DMS153 treated with DMSO at 0.1 percent for 48 hours (cell line): ENCODE measurements around the gene RSPO3.
A peak's percentile ranks its signal among the peaks of the same experiment; 100 is the strongest.

Experiments
- DNase-seq: peaks from one replicate; lab custom pipeline; 2025; ENCODE audit not compliant: unreplicated experiment; lab: John Stamatoyannopoulos, UW

The RSPO3 gene

DNA sequence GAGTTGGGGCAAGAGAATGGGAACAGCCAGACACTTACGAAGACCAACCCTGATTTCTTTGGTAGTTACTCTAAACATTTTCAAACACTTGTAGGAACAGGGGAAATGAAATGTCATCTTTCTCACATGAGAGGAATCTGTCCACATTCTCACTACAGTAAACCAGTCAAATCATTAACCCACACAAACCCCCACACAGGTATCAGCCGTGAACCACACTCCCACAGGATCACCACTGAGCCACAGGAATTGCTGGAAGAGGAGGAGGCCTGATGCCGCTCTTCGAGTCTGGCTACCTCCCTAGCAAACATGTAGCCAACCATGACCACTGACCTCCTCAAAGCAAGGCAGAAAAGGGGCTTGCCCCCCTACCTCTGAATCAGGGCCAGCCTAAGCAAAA is 6.9 kb upstream of the RSPO3 start:
- no peak for DNase-seq

DNA sequence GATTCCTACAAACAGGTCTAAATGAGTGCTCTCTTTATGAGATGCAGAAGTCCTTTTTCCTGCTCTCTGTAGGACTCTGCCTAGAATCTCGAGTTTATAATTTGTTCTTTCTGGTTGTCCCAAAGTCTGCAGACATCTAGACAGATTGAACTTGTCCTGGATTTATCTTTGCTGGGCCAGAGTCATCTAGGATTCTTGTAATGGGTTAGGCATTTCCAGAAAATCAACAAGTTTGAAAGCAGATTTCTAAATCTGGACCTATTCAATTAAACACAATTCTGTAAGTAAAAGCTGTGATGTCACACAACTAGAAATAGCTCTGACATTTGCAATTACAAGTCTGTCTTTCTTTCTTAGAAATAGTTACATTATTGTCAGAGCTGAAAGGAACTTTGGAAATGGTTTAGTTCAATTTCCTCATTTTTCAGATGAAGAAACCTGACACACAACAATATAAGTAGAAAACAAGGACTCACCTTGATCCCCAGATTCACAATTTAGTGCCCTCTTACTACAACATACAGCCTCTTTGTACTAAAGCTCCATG is 4.2 kb upstream of the RSPO3 start:
- no peak for DNase-seq

DNA sequence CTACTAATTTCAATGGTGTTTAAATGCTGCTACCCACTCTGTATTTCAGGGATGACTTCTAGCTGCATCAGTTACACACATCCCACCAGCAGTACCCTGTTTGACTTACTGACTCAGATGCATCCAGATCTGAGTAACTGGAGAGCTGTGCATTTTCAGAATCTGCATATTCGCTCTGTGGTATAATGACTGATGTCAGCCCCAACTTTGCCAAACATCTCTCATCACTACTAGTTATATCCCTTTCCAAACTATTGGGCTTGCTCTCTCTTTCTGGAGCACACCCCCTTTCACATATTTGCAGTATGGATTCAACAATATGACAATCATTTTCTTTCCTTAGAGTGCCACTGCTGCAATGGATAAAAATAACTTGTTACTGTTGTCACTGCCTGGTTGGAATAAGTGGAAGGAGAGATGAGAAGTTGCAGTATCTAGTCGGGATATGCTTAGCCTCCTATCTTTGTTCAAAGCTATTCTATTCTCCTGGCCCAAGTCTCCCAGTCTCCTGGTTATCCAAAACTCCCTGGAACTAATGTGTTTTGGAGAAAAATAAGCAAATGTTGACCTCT is 3.3 kb upstream of the RSPO3 start:
- no peak for DNase-seq

DNA sequence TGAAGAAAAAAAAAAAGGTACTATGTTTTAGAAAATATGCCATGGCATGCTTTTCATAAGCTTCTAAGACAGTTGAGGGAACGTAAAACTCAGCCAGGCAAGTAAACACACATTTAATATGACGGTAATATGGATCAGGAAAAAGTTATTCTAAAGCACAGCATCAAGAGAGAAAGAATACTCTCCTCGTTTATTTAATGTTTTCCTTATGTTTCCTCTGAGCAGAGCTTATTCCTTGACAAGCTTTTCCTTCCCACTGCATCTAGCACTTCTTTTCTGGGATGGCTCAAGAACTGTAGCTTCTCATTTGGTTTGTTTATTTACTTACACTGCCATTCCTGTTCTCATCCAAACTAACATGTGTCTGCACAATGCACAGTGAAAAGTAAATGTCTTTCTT is 2.7 kb upstream of the RSPO3 start:
- no peak for DNase-seq

DNA sequence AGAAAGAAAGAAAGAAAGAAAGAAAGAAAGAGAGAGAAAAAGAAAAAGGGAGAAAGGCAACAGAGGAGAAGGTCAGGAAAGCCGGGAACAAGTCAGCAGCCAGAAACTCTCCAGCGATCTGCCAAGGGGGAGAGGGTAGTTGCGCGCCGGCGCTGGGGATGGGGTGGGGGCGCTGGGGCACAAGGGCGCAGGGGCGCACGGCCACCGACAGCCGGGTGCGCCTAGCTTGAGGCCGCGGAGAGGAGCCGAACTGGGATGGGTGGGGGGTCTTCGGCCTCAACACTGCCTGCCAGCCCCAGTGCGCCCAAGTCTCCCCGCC is 533 bp upstream of the RSPO3 start:
- no peak for DNase-seq

DNA sequence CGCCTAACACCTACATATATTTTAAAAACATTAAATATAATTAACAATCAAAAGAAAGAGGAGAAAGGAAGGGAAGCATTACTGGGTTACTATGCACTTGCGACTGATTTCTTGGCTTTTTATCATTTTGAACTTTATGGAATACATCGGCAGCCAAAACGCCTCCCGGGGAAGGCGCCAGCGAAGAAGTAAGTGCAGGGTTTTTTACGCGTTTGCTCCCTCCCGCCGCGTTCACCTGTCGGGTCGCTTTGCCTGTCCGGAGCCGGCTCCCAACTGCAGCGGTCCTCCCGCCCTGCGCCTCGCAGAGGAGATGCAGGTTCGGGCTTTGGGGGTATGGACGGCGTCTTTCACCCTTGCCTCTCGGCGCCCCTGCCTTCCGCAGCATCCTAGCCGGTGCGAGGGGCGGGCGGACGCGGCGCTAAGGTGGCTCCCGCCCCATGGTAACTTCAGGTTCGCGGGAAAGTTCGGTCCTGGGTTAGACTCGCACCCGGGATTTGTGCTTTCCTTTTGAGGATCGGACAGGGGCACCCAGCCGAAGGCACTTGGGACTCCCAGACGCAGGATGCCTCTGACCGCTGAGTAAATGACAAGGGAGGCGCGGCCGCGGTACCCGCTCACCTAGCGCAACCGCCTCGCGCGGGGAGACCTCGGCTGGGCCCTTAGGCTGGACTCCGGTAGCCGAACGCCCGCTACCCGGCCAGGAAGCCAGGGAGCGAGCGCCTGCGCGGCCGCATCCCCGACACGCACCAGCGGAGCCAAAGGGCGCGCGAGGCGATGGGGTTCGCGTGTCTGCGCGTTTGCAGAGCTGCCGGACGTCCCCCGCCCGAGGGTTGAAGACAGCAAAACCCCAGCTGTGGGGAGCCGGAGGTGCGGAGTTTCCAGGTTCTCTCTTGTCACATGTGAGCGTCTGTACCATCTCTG is 891 bp downstream of the RSPO3 start:
- no peak for DNase-seq

DNA sequence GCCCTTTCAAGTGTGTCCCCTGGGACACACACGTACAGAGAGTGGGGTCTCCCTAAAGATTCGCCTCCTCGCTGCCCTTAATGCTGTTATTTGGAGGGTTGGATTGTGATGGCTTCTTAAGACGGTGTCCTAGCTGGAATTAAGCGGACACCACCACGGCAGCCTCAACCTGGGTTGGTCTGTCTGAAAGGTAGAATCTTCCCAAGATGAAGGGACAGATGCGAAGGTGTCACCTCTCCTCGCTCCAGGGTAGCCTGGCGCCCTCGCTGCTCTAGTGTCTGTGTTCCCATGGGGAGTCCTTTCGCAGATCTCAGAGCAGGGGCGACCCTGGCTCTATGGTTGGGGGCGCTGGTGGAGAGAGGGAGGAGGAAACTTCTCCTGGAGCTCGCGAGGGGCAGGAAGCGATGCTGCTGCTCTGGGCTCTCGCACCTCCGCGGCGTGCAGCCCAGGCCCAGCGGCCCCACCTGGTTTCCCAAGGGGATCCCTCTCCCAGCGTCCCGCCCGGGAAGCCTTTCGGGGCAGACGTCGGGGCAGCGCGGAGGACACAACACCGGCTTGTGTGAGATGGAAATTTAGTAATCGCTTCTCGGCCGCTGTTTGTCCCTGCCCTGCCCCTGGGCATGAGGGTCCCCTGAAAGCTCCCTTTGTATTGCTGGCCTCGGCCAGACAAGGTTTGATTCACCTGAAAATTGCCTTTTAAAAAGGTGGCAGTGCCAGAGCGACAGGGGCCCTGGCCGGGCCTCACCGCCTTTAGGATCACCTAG is 1.7 kb downstream of the RSPO3 start:
- DNase-seq = no peak

DNA sequence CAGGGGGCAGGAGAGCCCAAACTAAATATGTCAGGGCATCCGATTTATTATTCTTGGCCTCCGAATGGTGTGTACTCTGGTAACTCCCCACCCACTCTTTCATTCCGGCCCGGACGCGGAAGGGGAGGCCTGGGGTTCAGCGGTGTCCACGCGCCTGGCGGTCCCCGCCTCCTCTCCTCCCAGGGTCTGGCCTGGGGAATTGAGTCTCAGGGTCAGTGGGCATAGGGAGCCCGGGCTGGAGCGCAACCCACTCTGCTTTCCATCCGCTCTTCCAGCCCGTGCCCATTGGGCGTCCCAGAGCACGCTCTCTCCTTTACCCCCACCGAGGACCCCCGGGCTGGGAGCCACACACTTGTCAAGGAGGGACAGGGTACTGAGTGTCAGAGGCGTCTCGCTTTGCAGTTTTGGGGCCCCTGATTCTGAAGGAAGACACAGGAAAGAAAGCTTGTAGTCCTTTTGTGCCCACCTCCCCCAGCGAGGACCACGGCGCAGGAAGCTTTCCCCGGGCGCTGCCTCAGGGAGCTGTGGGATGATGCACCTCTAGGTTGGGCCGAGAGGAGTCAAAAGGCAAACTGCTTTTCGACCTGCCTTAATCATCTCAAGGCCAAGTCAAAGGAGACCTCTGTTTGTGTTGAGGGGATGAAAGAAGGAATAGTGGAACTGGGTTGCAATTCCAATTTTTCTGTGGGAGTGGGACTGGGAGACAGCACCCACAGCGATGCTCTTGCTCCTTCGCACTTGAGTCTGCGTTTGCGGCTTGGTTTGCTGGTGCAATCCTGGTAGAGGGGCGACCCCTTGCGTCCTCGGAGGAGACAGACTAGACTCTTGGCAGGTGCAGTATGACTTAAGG is 2.5 kb downstream of the RSPO3 start:
- DNase-seq = peak; percentile 40

DNA sequence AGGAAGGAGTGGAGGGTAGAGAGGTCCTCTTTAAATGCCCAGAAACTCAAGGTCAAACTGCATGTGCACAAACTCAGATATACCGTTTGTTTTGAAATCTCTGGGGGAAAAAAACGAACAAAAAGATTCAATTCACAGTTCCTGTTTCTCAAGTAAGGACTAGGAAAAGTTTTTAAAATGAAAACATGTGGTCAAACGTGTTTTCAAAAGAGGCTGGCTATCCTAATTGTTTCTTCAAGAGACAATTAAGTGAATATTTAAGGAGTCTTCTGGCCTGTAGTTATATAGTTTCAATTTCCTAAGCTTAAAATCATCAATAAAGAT is 3.1 kb downstream of the RSPO3 start:
- no peak for DNase-seq

DNA sequence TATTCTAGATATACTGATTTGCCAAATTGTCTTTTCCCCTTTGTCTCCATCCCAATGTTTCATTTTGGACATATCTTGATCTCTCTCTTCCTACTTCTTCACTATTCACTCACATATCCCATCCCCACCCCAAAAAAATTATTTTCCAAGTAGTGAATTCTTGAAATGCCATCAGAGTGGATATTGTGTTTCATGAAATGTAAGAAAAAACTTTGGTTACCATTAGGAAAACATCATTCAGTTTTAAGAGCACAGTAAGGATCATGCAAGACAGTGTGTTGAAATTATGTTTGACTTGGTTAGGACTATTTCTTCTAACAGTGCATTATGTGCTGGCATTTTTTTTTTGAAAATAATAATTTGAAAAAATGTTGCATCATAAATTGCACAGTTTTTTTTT is 5.7 kb downstream of the RSPO3 start:
- DNase-seq = no peak

DNA sequence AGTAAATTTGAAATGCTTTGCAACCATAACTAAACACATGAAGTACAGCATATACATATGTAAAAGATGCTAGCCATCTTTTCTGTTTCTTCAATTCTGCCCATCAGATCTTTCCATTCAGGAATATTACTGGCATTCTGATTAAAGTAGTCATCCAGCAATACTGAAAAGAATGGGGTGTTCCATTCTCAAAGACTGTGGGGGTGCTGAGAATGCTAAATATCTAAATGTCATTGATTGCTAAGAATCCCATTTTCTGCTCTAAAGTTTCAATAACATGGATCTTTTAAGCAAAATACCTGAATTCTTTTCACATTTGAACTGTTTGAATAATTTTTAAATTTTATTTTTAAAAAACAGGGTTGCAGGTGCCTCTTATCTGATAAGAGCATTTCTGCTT is 6.2 kb downstream of the RSPO3 start:
- DNase-seq = no peak

DNA sequence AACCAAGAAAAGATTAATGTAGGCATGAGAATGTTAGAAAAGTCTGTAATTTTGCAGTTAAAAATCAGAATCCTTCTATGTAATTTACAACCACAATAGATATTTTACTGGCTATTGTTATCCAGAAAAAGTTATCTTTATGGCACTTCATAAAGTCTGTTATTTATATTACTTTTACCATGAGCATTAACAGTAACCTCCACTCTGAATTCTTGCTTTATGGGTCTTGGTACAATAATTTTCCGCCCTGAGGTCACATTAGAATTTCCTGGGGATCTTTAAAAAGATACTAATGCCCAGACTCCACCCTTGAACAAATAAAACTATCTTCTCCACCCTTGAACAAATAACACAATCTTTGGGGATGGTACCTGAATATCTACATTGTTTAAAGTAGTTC is 9.6 kb downstream of the RSPO3 start:
- DNase-seq = no peak

DNA sequence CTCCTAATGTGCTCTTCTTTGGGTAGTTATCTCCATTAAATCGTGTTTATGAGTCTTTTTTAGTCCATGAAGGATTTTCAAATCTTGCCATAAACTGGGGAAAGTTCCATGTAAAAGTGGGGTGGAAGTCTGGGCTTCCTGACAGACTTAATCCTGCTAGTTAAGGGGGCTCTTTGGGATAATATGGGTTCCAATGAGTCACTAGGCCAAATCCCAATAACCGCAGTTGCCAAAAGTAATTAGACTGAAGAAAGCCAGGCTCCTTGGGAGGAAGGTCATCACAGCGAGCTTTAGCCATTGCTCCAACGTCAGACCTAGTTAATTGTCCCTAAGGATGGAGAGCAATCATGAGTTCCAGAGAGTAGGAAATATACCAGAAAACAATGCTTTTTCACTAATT is 10.8 kb downstream of the RSPO3 start:
- DNase-seq = no peak

DNA sequence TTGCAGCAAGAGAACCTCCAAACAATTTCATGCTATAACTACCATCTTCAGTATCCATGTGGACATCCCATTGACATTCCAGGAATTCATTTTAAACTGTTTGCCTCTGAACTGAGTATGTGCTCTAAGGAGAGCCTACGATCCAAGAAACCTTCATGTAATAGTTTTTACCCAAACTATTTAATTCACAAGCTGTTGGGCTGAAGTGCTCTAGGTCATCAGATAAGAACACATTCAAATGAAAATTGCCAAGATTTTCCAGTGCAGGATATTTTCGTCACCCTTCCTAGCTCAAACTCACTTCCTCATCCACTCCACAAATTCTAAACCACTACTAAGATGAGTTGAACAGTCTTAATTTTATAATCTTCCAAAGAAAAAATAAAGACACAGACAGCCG is 12.8 kb downstream of the RSPO3 start:
- DNase-seq = no peak

DNA sequence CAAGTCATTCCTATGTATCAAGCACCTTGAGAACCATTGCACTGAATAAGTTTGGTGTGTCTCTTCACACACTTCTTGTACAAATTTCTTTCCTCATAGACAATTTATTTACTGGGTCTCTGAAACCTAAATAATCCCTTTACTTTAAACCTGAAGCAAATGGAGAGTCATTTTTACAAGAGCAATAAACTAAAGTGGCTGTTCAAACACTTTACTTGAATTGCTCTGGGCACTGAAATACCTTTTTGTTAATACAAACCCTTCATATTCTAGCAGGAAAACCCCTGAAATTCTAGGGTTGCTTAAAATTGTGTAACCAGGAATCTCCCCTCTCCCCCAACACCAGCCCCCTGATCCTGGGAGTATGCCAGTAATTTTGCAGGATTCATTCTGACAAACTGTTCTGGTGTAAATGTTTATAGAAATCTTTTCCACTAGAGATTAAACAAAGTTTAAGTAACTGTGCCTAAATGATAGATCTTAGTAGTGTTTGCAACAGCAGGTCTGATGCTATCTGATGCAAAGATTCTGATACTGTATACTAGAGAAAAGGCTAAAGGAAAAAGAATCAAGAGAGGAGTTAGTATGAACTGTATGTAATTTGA is 13.4 kb downstream of the RSPO3 start:
- DNase-seq = no peak

DNA sequence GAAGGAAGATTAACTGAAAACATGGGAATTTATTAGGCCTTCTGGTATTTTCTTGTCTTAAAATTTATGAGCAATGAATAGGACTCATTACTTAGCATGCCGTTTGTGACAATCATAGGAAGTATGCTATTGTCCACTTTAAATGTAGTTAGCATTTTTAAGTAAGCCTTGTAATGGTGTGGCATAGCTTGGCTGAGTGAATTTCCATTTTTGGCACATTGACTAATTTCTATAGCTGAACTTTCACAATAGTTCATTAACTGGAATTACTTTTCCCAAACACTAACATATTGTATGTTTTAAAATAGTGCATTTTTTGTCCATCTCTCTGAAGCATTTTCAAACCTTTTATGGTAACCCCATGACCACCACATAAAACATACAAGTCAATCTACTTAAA is 15.7 kb downstream of the RSPO3 start:
- DNase-seq = no peak

DNA sequence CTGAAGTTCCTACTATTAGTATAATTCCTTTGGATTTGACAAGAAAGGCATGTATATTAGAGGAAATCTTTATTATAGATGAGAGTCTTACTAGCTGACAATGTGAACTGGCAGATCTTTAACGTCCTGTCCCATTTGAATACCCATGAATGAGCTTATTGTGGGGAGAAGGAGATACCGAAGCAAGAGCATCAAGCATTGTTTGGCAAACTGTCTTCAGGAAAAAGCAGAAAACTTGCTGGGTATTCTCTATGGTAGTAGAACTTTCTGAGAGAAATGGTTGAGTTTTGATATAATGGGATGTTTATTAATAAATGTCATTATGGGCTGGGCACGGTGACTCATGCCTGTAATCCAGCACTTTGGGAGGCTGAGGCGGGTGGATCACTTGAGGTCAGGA is 18.3 kb downstream of the RSPO3 start:
- no peak for DNase-seq

DNA sequence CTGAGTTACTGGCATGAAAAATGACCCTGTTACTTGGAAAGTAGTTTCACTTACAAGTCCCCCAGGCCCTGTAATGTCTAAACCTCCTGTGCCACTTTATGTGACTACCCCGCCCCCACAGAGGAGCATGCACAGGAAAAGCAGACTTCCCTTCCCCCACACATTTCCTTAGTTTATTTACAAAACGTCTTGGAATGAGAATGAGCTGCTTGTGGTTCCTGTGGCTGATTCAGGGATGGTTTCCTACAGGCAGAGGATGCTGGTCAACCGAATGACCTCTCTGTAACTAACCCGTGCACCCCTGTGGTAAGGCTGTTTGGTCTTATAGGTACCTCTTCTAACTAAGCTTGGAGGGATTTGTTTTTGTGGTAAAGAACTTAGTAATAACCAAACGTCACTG is 28.5 kb downstream of the RSPO3 start:
- no peak for DNase-seq

DNA sequence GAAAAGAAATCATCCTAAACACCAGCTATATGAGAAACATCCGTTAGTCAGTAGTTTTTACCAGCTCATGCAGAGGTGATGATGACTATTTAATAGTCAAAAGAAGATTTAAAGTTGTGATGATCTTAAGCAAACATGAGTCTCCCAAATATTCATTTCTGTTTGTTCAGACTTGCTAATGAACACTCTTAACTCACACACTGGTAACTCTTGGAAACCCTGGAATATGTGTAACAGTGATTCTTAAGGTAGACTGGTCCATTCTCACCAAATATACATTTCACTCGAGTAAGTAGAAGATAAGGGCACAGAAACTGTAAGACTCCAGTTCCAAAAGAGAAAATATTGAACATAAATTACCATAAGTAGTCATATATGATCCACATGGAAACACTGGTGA is 29.1 kb downstream of the RSPO3 start:
- DNase-seq = no peak

DNA sequence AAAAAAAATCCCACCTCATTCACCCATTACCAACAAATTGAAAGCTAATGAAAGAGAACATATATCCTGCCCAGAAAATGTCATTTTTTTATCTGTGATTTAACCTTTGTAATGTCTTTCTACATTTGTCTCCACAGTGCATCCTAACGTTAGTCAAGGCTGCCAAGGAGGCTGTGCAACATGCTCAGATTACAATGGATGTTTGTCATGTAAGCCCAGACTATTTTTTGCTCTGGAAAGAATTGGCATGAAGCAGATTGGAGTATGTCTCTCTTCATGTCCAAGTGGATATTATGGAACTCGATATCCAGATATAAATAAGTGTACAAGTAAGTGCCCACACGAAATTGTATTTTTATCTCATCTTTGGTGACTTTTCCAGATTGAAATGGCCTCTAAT is 30.0 kb downstream of the RSPO3 start:
- no peak for DNase-seq

DNA sequence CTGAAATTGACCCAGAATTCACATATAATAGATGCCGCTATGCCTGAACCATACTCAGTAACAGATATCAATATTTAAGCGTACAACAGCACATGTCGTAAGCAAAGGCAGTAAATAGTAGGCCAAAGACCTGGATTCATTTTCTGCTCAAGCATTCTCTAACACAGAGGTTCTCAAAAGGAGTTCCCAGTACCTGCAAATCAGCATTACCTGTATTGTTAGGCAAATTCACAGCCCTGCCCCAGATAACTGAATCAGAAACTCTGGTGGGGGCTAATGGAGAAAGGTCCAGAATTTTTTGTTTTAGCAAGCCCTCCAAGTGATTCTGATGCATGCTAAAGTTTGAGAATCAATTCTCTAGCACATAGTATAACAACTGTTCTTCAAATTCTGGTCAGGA is 36.0 kb downstream of the RSPO3 start:
- DNase-seq = no peak
